Activated CD4-positive, alpha-beta T cell treated with anti-CD3 and anti-CD28 coated beads, Interleukin-10, Interleukin-2, amounts not matched to agents 100 ng/mL and 50 ng/mL, durations not matched to agents 16 hours and 8 hours (primary cell): ENCODE data around the gene PIP5K1A.
"Not testable (repeated sequence)": the region's sequence is repeated elsewhere in the genome, so short reads cannot be mapped to it uniquely, and the experiment has no call there.

Experiments
- DNase-seq: peaks from one replicate; pipeline ENCODE4 v3.0.0-alpha.2; 2020

Gene PIP5K1A, protein sequence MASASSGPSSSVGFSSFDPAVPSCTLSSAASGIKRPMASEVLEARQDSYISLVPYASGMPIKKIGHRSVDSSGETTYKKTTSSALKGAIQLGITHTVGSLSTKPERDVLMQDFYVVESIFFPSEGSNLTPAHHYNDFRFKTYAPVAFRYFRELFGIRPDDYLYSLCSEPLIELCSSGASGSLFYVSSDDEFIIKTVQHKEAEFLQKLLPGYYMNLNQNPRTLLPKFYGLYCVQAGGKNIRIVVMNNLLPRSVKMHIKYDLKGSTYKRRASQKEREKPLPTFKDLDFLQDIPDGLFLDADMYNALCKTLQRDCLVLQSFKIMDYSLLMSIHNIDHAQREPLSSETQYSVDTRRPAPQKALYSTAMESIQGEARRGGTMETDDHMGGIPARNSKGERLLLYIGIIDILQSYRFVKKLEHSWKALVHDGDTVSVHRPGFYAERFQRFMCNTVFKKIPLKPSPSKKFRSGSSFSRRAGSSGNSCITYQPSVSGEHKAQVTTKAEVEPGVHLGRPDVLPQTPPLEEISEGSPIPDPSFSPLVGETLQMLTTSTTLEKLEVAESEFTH

DNA sequence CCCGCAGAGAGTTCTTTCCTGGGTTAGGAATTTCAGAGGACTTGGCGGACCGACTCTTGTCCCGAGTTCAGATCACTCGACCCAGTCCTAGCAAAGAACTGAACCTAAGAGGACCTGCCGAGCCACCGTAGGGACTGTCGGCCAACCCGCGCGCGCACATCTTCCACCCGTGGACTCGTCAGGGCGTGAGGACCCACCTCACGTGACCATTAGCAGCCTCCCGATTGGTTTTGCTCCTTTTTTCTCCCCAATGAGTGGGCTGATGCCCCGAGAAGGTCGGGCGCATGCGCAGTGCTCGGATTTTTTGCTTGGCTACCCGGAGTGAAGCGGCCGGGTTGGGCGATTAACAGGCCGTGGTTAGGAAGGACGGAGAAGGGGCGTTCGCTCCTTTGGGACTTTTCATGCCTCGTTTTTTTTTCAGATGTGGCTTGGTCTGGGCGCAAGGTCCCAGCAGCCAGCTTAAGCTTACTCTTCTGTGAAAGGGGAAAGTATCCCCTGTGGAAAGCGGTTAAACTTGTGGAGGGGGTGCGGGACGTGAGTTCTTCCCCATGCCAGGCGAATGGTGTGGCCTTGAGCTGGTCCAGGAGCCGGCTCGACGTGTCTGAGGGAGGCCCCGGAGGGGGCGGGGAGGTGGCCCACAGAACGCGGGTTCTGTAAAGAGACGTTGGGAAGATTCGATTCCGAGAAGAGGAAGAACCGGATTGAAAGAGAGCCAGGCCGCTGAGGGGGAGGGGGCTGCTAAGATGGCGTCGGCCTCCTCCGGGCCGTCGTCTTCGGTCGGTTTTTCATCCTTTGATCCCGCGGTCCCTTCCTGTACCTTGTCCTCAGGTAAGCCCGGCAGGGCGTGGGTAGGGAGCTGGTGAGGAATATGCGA is at the start of gene PIP5K1A:
Gene PIP5K1A, plus strand, starts transcription at position 299 of the 874 bp plus-strand sequence. Its CDS starts 445 bp downstream, at position 744.
- peak; percentile 99 for DNase-seq

DNA sequence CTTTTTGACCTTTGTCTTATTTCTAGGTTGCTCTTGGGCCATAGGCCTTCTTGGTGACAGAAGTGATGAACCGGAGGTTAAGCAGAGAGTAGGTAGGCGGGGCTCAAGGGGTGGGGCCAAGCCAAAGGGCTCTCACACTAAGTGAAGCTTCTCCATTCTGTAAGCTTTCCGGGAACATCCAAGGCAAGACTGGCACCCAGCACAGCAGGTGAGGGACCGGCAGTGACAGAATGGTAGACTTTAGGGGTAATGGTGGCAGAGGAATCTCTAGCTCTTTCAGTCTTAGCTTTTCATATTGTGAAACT is 41.9 kb upstream of the PIP5K1A start, which contains the start of gene TNFAIP8L2:
Gene TNFAIP8L2, plus strand, starts transcription at position 135 of the 305 bp plus-strand sequence. CDS start 2,049 bp downstream, outside the sequence.
- DNase-seq = peak; percentile 84

- peak; percentile 80 for DNase-seq
These were observed 41.3 kb upstream of the PIP5K1A start for GRCh38 chr1:151157067-151157531.

DNA sequence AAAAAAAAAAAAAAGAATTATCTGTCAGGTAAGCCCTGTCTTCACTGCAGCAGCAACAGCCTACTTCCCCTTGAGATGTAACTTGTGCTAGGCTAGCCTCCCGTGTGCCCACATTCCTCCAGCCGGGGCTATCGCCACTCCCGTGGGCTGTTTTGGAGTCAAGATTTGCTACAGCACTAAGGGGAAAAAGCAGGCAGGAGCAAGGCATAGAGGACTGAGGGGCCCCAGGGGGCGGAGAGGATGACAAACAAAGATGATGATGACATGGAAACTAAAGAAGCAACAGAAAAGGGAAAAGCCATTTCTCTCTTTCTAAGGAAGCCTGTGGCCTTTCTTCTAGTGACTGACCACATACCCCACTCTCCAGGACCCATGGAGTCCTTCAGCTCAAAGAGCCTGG is 40.0 kb upstream of the PIP5K1A start:
- DNase-seq = peak; percentile 27

GRCh38 chr1:151158751-151159251 is 39.6 kb upstream of the PIP5K1A start:
- no peak for DNase-seq

DNA sequence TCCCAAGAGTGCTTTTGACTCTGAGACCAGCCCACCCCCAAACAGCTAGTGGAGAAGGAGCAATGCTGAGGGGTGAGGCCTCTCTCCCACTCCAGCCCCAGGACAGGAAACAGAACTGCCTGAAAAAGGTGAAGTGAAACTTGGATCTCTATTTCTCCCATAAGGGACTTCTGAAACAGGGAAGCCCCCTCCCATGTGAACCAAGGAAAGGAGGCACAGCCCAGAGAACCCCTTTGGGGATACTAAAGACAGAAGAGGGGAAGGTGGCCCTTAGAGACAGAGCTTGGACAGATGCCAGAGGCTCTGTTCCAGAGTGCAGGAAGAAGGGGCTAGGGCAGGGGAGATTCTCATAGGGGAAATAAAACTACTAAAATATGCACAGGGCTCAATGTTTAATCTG is 39.0 kb upstream of the PIP5K1A start:
- no peak for DNase-seq

DNA sequence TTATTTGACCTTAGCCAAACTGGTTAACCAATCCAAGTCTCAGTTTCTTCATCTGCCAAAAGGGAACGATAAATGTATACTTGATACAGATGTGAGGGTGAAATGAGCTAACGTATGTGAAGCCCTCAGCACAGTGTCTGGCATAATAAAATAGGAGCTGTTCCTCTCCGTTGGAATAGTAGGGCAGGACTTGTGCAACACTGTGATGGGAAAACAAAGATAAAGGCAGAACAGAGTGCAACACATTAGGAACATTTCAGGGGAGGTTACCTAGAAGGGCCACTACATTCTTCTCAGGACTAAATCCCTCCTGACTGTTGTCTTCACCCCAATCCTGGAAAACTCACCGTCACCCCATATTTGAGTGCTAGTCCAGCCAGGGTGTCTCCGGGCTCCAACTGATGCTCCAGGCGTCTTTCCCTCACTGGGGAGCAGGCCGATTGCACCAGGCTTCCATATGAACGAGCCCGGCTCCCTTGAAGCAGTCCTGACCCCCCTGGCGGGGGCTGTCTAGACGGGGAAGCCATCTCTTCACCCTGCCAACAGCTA is 33.5 kb upstream of the PIP5K1A start:
- DNase-seq = no peak

DNA sequence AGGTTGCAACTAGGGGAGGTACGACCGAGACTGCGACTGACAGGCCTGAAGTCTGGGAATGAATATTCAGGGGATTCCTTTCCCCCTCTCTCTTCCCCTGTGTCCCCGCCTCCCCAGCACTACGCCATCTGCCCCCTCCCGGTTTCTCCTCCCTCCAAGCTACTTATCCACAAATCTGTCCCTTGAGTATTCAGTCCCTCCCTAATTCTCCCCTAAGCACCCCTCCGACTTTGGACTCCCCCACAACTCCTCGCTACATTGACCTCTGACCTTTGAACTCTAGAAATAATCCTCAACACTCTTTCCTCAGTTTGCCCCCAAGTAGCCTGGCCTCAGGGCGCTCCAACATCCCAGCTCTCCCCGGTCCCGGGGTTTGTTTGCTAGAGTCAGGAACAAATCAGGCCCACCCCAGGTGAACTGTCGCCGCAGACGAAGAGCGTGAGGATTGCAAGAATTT is 33.0 kb upstream of the PIP5K1A start:
- DNase-seq = no peak

GRCh38 chr1:151165738-151166504 is 32.4 kb upstream of the PIP5K1A start, which contains the start of the genes LYSMD1 and SCNM1:
LYSMD1 (minus strand) TSS chr1:151165902; CDS start chr1:151165258, 644 bp downstream.
SCNM1 (plus strand) TSS chr1:151166144; CDS start chr1:151166153, 9 bp downstream.
- peak; percentile 98 for DNase-seq

DNA sequence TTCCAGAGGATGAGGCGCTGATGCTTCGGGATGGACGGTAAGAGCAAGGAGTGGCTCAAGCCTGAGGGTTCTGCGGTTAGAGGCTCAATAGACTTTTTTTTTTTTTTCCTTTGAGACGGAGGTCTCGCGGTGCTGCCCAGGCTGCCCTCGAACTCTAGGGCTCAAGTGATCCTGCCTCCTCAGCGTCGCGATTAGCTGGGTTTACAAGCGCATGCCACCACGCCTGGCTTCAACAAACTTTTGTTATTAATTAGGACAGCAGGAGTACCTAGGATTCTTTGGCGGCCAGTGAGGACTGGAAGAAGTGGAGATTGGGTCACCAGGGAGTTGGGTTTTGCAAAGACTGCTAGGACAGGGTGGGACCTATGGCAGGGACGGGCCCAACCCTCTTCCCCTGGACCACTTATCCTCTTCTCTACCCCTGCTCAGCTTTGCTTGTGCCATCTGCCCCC is 31.8 kb upstream of the PIP5K1A start:
- no peak for DNase-seq

DNA sequence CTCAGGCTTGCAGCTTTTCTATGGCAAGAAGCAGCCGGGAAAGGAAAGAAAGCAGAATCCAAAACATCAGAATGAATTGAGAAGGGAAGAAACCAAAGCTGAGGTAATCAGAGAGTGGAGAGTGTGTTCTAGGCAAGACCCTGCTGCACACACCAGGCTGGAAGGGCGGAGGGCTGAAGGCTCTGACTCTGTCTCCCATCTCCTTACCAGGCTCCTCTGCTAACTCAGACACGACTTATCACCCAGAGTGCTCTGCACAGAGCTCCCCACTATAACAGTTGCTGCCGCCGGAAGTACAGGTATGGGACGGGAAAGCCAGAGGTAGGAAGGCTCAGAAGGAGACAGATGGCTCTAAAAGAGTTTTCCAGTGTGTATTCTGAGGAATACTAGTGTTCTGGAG is 31.2 kb upstream of the PIP5K1A start:
- no peak for DNase-seq

DNA sequence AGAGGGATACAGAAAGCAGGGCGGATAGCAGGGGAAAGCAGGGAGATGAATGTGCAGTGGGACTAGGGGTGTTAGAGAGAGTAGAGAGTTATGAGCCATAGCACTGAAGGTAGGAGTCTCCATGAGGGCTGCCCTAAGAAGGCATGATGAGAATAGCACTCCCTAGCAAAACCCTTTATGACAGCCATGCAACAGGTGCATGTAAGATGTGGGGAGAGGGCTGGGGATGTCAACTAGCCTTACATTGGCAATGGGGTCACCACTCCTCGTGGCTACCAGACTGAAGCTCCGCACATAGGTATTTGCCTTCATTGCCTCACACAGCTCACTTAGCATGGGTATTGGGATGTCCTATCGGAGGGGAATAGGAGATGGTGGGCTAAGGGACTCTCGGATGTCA is 27.2 kb upstream of the PIP5K1A start:
- no peak for DNase-seq

DNA sequence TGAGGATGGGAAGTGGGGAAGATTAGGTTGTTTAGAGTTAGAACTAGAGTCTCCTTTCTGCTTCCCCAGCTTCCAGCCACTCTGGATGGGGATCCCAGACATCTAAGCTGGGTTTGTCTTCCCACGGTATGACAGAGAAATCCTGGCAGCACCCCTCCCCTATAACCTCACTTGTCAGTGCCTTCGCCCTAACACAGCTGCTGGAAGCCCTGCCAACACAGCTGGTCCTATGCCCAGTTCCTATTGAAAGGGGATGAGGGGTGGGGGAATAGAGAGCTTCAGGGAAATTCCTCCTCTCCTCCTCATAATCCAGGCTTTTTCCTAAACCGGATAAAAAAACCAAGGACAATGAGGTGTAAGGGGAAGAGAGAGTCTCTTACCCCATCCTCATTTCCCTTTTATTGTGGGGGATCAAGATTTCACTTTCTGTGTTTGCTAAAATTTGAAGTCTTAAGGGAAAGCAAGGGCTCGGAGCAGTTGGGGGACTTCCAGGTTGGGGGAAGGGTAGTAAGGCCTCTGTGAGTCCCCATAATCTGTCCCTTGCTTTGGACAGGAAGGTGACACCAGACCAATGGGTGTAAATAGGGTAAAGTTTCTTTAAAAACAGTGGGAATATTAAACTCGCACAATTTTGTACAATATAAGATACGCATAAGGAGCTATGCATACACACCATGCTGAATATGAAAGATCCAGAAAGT is 23.2 kb upstream of the PIP5K1A start:
- no peak for DNase-seq

DNA sequence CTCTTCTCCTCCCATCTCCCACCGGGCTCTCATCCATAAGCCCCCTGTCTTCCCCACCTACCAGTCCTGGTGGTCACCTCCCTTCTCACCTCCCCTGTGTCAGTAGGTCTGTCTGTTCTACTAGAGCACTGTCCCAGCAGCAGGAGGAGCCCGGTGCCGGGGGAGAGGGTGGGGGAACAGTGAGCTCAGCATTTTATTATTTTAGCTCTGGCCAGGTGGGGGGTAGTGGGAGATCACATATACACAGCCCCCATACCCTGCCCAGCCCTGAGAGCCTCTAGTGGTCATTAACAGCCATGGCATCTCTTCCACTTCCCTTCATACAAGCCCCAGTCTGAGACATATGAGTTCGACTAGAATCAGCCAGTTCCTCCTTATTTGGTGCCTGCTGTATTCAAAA is 22.5 kb upstream of the PIP5K1A start, which contains the start of gene TMOD4:
Gene TMOD4, minus strand, starts transcription at position 119 of the 400 bp plus-strand sequence. CDS start 1,106 bp downstream, outside the sequence.
- no peak for DNase-seq

- DNase-seq = no peak
These were observed 21.8 kb upstream of the PIP5K1A start for GRCh38 chr1:151176514-151177045.

- no peak for DNase-seq
These were observed 14.1 kb upstream of the PIP5K1A start for GRCh38 chr1:151184211-151184610.

DNA sequence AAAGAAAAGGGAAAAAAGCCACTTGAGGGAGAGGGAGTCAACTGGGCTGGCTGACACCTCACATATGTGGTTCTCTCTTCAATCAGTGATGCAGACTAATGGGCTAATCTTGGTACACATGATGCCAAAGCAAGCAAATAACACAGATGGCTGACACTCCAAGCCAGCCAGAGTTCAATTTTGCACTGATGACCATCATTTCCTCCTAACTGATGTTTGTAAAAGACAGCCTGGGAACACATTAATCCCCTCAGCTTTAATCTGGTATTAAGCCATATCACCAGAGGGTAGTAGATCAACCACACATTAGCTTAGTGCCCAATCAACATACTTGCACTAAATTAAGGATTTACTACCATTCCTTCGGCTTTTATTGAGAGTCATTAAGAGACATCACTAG is 11.1 kb upstream of the PIP5K1A start:
- DNase-seq = no peak

DNA sequence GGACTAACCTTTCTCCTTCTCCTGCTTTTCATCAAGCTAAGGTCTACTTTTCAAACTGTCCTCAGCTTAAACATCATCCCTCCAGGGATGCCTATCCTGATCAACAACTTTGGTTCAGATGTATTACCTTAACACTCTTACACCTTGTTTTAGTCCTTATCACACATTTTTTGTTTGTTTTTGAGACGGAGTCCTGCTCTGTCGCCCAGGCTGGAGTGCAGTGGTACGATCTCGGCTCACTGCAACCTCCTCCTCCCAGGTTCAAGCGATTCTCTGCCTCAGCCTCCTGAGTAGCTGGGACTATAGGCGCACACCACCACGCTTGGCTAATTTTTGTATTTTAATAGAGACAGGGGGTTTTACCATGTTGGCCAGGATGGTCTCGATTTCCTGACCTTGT is 9.7 kb upstream of the PIP5K1A start:
- not testable (repeated sequence) for DNase-seq

GRCh38 chr1:151189637-151190445 is 8.5 kb upstream of the PIP5K1A start, which contains the start of gene VPS72:
VPS72 (minus strand) TSS chr1:151190197; CDS start chr1:151190121, 76 bp downstream.
- peak; percentile 93 for DNase-seq

- no peak for DNase-seq
These were observed 6.3 kb upstream of the PIP5K1A start for GRCh38 chr1:151192047-151192446.
